Glutamatergic neuron (in vitro differentiated cells): ENCODE measurements around the gene CDC42BPA. TPM values are rescaled to one million over a fixed set of nuclear protein-coding genes. Genes with fewer than 3 reads are reported as not detected.

Experiments
- DNase-seq: peaks from one replicate; pipeline ENCODE4 v3.0.0; 2022
- H3K27ac Mint-ChIP-seq: one replicate; pipeline ENCODE4 v1.8.0; 2020; ENCODE audit warnings: mild to moderate bottlenecking, mixed read lengths, inconsistent platforms; ENCODE audit not compliant: unreplicated experiment
- H3K27me3 Mint-ChIP-seq: one replicate; pipeline ENCODE4 v1.8.0; 2020; ENCODE audit warnings: mild to moderate bottlenecking, moderate library complexity, mixed read lengths, inconsistent platforms; ENCODE audit not compliant: unreplicated experiment
- H3K36me3 Mint-ChIP-seq: one replicate; pipeline ENCODE4 v1.8.0; 2020; ENCODE audit warnings: mild to moderate bottlenecking, mixed read lengths, inconsistent platforms; ENCODE audit not compliant: unreplicated experiment
- H3K4me1 Mint-ChIP-seq: one replicate; pipeline ENCODE4 v1.8.0; 2020; ENCODE audit warnings: mild to moderate bottlenecking, low read depth, mixed read lengths, inconsistent platforms; ENCODE audit not compliant: unreplicated experiment
- H3K4me3 Mint-ChIP-seq: one replicate; pipeline ENCODE4 v1.8.0; 2020; ENCODE audit warnings: mild to moderate bottlenecking, mixed read lengths, inconsistent platforms; ENCODE audit not compliant: unreplicated experiment
- H3K9me3 Mint-ChIP-seq: one replicate; pipeline ENCODE4 v1.8.0; 2020; ENCODE audit warnings: mild to moderate bottlenecking, moderate library complexity, mixed read lengths, inconsistent platforms; ENCODE audit not compliant: unreplicated experiment
- CTCF ChIP-seq: fragments of 200-600 bp; sonication (generic); IDR thresholded peaks from one replicate; pipeline ENCODE4 v1.5.0; 2021; ENCODE audit not compliant: partially characterized antibody, unreplicated experiment
- total RNA-seq: library from RNA; stranded (reverse); fragmentation: NEBNext Ultra II Directional; extraction: Animal tissue kit (Norgen Biotek cat#: 25700); gene quantifications from one replicate; pipeline ENCODE4 v1.2.1, GENCODE V29; 2021; ENCODE audit not compliant: unreplicated experiment

CDC42BPA gene
- total RNA-seq, 1 donor from 2014 or later, result 66.0 TPM

DNA sequence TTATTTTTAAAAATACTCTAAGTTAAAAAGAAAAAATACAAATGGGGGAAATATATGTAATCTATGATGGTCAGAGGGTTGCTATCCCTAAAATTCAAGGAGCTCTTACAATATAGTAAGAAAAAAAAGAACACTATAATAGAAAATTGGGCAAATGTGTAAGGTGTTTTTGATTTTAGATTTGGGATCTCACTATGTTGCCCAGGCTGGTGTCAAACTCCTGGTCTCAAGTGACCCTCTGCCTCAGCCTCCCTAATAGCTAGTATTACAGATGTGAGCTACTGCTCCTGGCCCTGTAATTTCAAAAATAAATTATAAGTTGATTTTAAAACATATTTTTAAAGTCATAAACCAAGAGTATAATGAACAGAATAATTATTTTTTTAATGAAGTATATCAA is 45.9 kb downstream of the CDC42BPA start:
- DNase-seq, result no peak
- Mint-ChIP-seq H3K4me1 (no peaks in the 10 kb centered on the region), H3K4me3 (no peak overlapping the region), H3K36me3 (peaks cover 6% of the 10 kb centered on the region), H3K27ac (no peak overlapping the region), H3K27me3 (peaks cover 1% of the 10 kb centered on the region), H3K9me3 (no peaks in the 10 kb centered on the region)
- no peak for TF ChIP-seq CTCF

GRCh38 chr1:227270554-227270953 is 47.7 kb downstream of the CDC42BPA start:
- no peak overlapping the region for H3K4me3 Mint-ChIP-seq
- H3K9me3 Mint-ChIP-seq, result no peaks in the 10 kb centered on the region
- no peaks in the 10 kb centered on the region for H3K4me1 Mint-ChIP-seq
- peaks cover 6% of the 10 kb centered on the region for H3K36me3 Mint-ChIP-seq
- no peak for DNase-seq
- no peak overlapping the region for H3K27ac Mint-ChIP-seq
- peaks cover 1% of the 10 kb centered on the region for H3K27me3 Mint-ChIP-seq
- no peak for TF ChIP-seq CTCF

GRCh38 chr1:227268943-227269342 is 49.3 kb downstream of the CDC42BPA start:
- TF ChIP-seq CTCF, result no peak
- Mint-ChIP-seq H3K27ac (no peak overlapping the region), H3K4me1 (no peaks in the 10 kb centered on the region), H3K9me3 (no peaks in the 10 kb centered on the region), H3K27me3 (no peaks in the 10 kb centered on the region), H3K4me3 (no peak overlapping the region), H3K36me3 (no peaks in the 10 kb centered on the region)
- no peak for DNase-seq

- no peak overlapping the region for H3K4me3 Mint-ChIP-seq
- no peaks in the 10 kb centered on the region for H3K4me1 Mint-ChIP-seq
- H3K36me3 Mint-ChIP-seq, result no peaks in the 10 kb centered on the region
- H3K9me3 Mint-ChIP-seq, result no peaks in the 10 kb centered on the region
- DNase-seq, result no peak
- no peaks in the 10 kb centered on the region for H3K27me3 Mint-ChIP-seq
- TF ChIP-seq CTCF, result no peak
- no peak overlapping the region for H3K27ac Mint-ChIP-seq
These were observed 52.4 kb downstream of the CDC42BPA start for GRCh38 chr1:227265891-227266290.

GRCh38 chr1:227263869-227264268 is 54.4 kb downstream of the CDC42BPA start:
- H3K36me3 Mint-ChIP-seq, result no peaks in the 10 kb centered on the region
- no peaks in the 10 kb centered on the region for H3K9me3 Mint-ChIP-seq
- no peak for DNase-seq
- H3K4me3 Mint-ChIP-seq, result no peak overlapping the region
- H3K4me1 Mint-ChIP-seq, result peaks cover 3% of the 10 kb centered on the region
- no peaks in the 10 kb centered on the region for H3K27me3 Mint-ChIP-seq
- no peak overlapping the region for H3K27ac Mint-ChIP-seq
- TF ChIP-seq CTCF, result no peak
